Measurements from ENCODE around the gene CCL24.

Gene CCL24

DNA sequence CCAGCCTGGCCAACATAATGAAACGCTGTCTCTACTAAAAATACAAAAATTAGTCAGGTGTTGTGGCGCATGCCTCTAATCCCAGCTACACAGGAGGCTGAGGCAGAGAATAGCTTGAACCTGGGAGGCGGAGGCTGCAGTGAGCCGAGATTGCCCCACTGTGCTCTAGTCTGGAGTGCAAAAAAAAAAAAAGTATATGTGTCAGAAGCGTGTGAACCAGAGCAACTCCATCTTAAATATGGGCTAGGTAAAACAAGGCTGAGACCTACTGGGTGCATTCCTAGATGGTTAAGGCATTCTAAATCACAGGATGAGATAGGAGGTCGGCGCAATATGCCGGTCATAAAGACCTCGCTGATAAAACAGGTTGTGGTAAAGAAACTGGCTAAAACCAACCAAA is 6.2 kb downstream of the CCL24 start:
- H3K9me2 ChIP-seq (replicated peaks; ENCODE audit: control insufficient read depth, low read length) = no peaks in the 10 kb centered on the region
- H4K20me1 ChIP-seq (ENCODE audit: control insufficient read depth, insufficient read depth, low read depth, low read length) = no peaks in the 10 kb centered on the region
- no peak overlapping the region for H3K4me3 ChIP-seq (ENCODE audit: low read length)
- no peak overlapping the region for H3K27ac ChIP-seq (ENCODE audit: low read depth, low read length)
- H3K27me3 ChIP-seq (ENCODE audit: control insufficient read depth, low read length) = no peaks in the 10 kb centered on the region
- no peaks in the 10 kb centered on the region for H3K36me3 ChIP-seq (ENCODE audit: control insufficient read depth, low read length)
- peaks cover 10% of the 10 kb centered on the region for H3K9me3 ChIP-seq (ENCODE audit: control insufficient read depth, insufficient read depth, low read length)
- H3K79me2 ChIP-seq (ENCODE audit: control insufficient read depth, low read length) = no peaks in the 10 kb centered on the region
- no peak overlapping the region for H3K4me2 ChIP-seq (ENCODE audit: low read length)
- H3F3A ChIP-seq (ENCODE audit: control insufficient read depth, insufficient read depth) = no peaks in the 10 kb centered on the region
- H3K4me1 ChIP-seq (ENCODE audit: control insufficient read depth, low read length) = no peaks in the 10 kb centered on the region
- TF ChIP-seq, protein P1, sequence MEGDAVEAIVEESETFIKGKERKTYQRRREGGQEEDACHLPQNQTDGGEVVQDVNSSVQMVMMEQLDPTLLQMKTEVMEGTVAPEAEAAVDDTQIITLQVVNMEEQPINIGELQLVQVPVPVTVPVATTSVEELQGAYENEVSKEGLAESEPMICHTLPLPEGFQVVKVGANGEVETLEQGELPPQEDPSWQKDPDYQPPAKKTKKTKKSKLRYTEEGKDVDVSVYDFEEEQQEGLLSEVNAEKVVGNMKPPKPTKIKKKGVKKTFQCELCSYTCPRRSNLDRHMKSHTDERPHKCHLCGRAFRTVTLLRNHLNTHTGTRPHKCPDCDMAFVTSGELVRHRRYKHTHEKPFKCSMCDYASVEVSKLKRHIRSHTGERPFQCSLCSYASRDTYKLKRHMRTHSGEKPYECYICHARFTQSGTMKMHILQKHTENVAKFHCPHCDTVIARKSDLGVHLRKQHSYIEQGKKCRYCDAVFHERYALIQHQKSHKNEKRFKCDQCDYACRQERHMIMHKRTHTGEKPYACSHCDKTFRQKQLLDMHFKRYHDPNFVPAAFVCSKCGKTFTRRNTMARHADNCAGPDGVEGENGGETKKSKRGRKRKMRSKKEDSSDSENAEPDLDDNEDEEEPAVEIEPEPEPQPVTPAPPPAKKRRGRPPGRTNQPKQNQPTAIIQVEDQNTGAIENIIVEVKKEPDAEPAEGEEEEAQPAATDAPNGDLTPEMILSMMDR (IDR thresholded peaks at IDR 0.05; ENCODE audit: low read depth, low read length, poor library complexity, severe bottlenecking) = no peak
- TF ChIP-seq EZH2phosphoT487 (IDR thresholded peaks at IDR 0.05; ENCODE audit: borderline replicate concordance, low read length) = no peak

DNA sequence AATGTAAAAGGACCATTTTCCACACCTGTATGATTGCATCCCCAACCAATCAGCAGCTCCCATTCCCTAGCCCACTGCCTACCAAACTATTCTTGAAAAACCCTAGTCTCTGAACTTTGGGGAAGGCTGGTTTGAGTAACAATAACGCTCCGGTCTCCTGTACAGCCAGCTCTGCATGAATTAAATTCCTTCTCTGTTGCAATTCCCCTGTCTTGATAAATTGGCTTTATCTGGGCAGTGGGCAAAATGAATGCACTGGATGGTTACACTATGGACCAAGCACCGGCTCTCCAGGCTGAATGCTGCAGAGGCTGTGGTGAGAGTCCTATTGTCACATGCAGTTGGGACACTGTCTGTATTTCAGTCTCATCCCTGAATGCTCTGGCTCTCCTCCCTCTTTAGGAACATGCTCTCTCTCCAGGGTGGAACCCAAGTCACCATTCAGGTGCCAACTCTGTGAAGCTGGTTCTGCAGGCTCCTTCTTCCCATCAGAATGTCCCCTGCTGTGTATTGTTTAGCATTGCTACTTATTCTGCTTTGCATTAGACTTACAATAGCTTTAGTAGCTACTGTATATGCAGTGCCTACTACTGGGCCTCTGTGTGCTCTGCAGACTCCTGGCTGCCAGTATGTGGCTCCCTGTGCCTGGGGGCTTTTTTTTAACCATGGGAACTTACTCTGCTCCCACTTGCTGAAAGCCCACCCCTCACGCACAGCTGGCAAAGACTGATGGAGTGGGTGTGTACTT is 6.9 kb downstream of the CCL24 start:
- TF ChIP-seq, protein P1 (IDR thresholded peaks at IDR 0.05; ENCODE audit: low read depth, low read length, poor library complexity, severe bottlenecking) = no peak
- TF ChIP-seq EZH2phosphoT487 (IDR thresholded peaks at IDR 0.05; ENCODE audit: borderline replicate concordance, low read length) = no peak
- H3K4me1 ChIP-seq (ENCODE audit: control insufficient read depth, low read length) = no peaks in the 10 kb centered on the region
- H3K79me2 ChIP-seq (ENCODE audit: control insufficient read depth, low read length) = no peaks in the 10 kb centered on the region
- peaks cover 10% of the 10 kb centered on the region for H3K9me3 ChIP-seq (ENCODE audit: control insufficient read depth, insufficient read depth, low read length)
- H3K36me3 ChIP-seq (ENCODE audit: control insufficient read depth, low read length) = no peaks in the 10 kb centered on the region
- H3K4me2 ChIP-seq (ENCODE audit: low read length) = no peak overlapping the region
- H3K4me3 ChIP-seq (ENCODE audit: low read length) = no peak overlapping the region
- H3F3A ChIP-seq (ENCODE audit: control insufficient read depth, insufficient read depth) = no peaks in the 10 kb centered on the region
- no peaks in the 10 kb centered on the region for H4K20me1 ChIP-seq (ENCODE audit: control insufficient read depth, insufficient read depth, low read depth, low read length)
- no peaks in the 10 kb centered on the region for H3K27me3 ChIP-seq (ENCODE audit: control insufficient read depth, low read length)
- H3K9me2 ChIP-seq (replicated peaks; ENCODE audit: control insufficient read depth, low read length) = no peaks in the 10 kb centered on the region
- no peak overlapping the region for H3K27ac ChIP-seq (ENCODE audit: low read depth, low read length)

DNA sequence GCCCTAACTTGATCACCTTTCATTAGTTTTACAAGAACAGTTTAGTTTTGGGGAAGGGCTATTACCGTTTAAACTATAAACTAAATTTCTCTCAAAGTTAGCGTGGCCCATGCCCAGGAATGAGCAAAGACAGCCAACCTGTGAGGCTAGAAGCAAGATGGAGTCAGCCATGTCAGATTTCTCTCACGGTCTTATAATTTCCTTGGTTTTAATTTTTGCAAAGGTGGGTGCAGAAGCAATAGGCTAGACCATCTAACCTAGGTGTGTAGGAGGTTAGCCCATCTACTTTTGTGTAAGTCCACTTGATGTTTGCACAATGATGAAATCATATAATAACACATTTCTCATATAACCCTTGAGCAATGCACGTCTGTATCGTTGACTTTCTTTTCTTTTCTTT is 8.9 kb downstream of the CCL24 start:
- H3K36me3 ChIP-seq (ENCODE audit: control insufficient read depth, low read length) = no peaks in the 10 kb centered on the region
- no peak overlapping the region for H3K27ac ChIP-seq (ENCODE audit: low read depth, low read length)
- H3F3A ChIP-seq (ENCODE audit: control insufficient read depth, insufficient read depth) = no peaks in the 10 kb centered on the region
- no peaks in the 10 kb centered on the region for H4K20me1 ChIP-seq (ENCODE audit: control insufficient read depth, insufficient read depth, low read depth, low read length)
- H3K4me2 ChIP-seq (ENCODE audit: low read length) = no peak overlapping the region
- no peaks in the 10 kb centered on the region for H3K27me3 ChIP-seq (ENCODE audit: control insufficient read depth, low read length)
- H3K9me2 ChIP-seq (replicated peaks; ENCODE audit: control insufficient read depth, low read length) = no peaks in the 10 kb centered on the region
- TF ChIP-seq EZH2phosphoT487 (IDR thresholded peaks at IDR 0.05; ENCODE audit: borderline replicate concordance, low read length) = no peak
- H3K9me3 ChIP-seq (ENCODE audit: control insufficient read depth, insufficient read depth, low read length) = peaks cover 10% of the 10 kb centered on the region
- no peaks in the 10 kb centered on the region for H3K4me1 ChIP-seq (ENCODE audit: control insufficient read depth, low read length)
- no peaks in the 10 kb centered on the region for H3K79me2 ChIP-seq (ENCODE audit: control insufficient read depth, low read length)
- H3K4me3 ChIP-seq (ENCODE audit: low read length) = no peak overlapping the region

DNA sequence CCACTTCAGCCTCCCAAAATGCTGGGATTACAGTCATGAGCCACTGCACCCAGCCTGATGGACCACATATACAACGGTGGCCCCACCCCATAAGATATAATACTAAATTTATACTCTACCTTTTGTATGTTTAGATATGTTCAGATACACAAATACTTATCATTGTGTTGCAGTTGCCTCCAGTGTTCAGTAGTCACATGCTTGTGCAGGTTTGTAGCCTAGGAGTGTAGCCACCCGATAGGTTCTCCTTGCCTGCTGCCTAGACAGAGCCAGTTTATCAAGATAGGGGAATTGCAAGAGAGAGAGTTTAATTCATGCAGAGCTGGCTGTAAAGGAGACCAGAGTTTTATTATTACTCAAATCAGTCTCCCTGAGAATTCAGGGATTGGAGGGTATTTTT is 9.6 kb downstream of the CCL24 start:
- Histone ChIP-seq H3K9me2 (replicated peaks; ENCODE audit: control insufficient read depth, low read length) (no peaks in the 10 kb centered on the region), H3K4me2 (ENCODE audit: low read length) (no peak overlapping the region), H3K79me2 (ENCODE audit: control insufficient read depth, low read length) (no peaks in the 10 kb centered on the region), H3K27ac (ENCODE audit: low read depth, low read length) (no peak overlapping the region), H3K27me3 (ENCODE audit: control insufficient read depth, low read length) (no peaks in the 10 kb centered on the region), H4K20me1 (ENCODE audit: control insufficient read depth, insufficient read depth, low read depth, low read length) (no peaks in the 10 kb centered on the region), H3K9me3 (ENCODE audit: control insufficient read depth, insufficient read depth, low read length) (peaks cover 10% of the 10 kb centered on the region), H3F3A (ENCODE audit: control insufficient read depth, insufficient read depth) (no peaks in the 10 kb centered on the region), H3K4me3 (ENCODE audit: low read length) (no peak overlapping the region), H3K36me3 (ENCODE audit: control insufficient read depth, low read length) (no peaks in the 10 kb centered on the region), H3K4me1 (ENCODE audit: control insufficient read depth, low read length) (no peaks in the 10 kb centered on the region)
- TF ChIP-seq, protein P1 (IDR thresholded peaks at IDR 0.05; ENCODE audit: low read depth, low read length, poor library complexity, severe bottlenecking) = no peak
- no peak for TF ChIP-seq EZH2phosphoT487 (IDR thresholded peaks at IDR 0.05; ENCODE audit: borderline replicate concordance, low read length)

Data from DOHH2 (cell line).